GM12872 (cell line): Measurements from ENCODE around the gene CPNE1.

Experiments
- TF ChIP-seq, protein P1 (sequence below): IDR thresholded peaks from 3 replicates; pipeline ENCODE4 v1.5.1; 2011; ENCODE audit warnings: low read depth, mild to moderate bottlenecking, low read length, moderate library complexity; ENCODE audit not compliant: insufficient read depth

CPNE1 gene

DNA sequence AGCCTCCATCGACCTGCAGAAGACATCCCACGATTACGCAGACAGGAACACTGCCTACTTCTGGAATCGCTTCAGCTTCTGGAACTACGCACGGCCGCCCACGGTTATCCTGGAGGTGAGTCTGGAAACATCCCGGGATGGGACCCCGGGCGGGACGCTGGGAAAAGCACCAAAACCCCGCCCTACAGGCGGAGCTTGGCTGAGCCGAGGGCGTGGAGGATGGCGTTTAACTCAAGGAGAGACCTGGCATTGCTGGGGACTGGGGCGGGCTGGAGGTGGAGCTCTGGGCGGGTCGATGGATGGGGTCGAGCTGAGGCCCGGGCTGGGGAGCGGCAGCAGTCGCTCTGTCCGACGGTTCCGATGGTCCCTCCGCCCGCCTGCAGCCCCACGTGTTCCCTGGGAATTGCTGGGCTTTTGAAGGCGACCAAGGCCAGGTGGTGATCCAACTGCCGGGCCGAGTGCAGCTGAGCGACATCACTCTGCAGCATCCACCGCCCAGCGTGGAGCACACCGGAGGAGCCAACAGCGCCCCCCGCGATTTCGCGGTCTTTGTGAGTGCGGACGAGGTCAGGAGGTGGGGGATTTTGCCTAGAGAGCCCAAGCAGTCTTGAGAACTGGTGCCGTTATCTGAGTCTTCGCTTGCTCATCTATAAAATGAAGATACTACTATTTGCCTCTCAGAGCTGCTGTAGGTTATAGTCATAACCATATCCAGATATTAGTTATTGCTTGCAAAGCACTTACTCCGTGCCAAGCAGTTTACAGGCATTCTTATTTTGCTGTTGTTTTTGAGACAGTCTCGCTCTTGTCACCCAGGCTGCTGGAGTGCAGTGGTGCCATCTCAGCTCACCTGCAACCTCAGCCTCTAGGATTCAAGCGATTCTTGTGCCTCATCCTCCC is 45.3 kb downstream of the CPNE1 start:
- TF ChIP-seq, protein P1, sequence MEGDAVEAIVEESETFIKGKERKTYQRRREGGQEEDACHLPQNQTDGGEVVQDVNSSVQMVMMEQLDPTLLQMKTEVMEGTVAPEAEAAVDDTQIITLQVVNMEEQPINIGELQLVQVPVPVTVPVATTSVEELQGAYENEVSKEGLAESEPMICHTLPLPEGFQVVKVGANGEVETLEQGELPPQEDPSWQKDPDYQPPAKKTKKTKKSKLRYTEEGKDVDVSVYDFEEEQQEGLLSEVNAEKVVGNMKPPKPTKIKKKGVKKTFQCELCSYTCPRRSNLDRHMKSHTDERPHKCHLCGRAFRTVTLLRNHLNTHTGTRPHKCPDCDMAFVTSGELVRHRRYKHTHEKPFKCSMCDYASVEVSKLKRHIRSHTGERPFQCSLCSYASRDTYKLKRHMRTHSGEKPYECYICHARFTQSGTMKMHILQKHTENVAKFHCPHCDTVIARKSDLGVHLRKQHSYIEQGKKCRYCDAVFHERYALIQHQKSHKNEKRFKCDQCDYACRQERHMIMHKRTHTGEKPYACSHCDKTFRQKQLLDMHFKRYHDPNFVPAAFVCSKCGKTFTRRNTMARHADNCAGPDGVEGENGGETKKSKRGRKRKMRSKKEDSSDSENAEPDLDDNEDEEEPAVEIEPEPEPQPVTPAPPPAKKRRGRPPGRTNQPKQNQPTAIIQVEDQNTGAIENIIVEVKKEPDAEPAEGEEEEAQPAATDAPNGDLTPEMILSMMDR = peak; percentile 82

DNA sequence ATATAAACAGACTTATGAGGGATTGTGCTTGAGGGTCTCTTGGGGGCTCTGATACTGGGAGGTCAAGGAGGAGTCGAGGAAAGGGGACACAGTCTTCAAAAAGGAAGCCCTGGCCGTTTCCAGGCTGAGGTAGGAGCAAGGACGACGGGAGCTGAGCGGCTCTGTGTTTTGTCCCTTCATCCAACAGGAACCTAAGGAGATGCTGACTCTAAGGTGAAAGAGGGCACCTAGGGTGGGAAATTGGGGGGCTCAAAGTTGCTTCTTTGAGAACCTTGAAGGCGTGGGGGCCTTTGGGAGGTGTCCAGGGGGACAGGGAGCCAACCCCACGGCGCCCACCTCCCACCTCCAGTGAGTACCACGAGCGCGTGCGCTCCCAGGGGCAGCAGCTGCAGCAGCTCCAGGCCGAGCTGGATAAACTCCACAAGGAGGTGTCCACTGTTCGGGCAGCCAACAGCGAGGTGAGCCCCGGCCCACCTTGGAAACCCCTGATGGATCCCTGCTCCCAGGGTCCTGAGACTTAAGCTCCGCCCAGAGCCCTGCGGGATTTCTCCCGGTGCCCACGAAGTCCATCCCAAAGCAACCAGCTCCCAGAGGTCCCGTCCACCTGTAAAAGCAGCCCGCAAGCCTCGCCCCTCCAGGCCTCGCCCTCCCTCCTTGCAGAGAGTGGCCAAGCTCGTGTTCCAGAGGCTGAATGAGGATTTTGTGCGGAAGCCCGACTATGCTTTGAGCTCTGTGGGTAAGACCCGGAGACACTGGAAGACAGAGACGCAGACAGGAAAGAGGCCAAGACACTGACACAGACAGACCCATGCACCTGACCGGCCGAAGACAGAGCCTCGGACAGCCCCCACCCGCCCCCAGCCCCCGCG is 46.2 kb downstream of the CPNE1 start:
- TF ChIP-seq, protein P1 = no peak

DNA sequence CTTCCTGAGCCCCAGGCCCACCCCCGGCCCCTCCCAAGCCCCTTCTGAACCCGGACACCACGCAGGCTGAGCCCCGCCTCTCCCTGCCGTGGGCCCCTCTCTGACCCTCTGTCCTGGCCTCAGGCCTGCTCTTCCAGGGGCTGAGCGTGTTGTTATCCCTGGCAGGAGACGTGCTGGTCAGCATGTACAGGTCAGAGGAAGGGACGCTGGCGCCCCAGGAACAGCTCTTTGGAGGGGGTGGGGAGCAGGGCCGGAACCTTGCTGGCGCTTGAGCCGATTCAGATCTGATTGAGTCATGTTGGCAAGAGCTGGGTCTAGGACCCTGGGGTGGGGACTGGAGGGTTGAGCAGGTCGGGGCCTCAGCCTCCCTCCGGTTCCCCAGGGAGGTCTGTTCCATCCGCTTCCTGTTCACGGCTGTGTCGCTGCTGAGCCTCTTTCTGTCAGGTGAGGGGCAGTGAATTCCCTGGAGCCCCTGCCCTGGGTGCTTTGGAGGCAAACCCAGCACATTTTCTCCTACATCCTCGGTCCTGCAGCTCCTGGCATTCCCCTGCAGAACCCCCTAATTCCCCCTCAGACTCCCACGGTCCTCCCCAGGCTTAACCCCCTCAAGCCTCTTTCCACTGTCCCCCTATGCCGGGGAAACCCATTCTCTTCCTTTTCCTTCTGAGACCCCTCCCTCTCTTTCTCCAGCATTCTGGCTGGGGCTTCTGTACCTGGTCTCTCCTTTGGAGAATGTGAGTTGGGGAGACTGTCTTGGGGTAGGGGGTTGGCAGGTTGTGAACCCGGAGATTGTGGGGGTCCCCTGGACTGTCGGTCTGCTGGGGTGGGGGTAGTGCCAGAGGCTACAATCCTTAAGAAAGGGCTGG is 47.1 kb downstream of the CPNE1 start:
- TF ChIP-seq, protein P1 = peak; percentile 62

DNA sequence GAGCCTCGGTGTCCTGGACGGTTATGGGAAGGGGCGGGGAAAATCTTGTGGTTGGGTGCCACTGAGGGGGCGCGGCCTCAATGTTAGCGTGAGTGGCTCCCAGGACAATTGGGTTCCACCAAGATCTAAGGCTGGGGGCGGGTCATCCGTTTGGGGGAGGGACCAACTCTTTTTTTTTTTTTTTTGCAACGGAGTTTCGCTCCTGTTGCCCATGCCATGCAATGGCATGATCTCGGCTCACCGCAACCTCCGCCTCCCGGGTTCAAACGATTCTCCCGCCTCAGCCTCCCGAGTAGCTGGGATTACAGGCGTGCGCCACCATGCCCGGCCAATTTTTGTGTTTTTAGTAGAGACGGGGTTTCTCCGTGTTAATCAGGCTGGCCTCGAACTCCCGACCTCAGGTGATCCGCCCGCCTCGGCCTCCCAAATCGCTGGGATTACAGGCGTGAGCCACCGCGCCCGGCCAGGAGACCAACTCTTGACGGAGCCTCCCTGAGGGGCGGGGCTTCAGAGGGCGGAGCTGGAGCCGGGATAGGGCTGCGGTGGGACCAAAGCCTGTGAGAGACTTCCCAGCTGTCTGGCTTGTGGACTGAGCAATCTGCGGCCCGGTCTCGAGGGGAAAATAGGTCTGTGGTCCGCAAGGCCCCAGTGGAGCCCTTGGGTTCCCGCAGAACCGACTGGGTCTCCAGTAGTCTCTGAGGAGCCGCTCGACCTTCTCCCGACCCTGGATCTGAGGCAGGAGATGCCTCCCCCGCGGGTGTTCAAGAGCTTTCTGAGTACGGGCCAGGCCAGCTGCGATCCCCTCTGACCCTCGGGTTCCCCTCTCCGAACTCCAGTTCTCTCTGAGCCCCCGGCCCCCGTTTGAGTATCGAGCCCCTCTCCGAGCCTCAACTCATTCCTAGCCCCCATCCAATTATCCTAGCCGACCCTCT is 48.0 kb downstream of the CPNE1 start:
- TF ChIP-seq, protein P1 = no peak

DNA sequence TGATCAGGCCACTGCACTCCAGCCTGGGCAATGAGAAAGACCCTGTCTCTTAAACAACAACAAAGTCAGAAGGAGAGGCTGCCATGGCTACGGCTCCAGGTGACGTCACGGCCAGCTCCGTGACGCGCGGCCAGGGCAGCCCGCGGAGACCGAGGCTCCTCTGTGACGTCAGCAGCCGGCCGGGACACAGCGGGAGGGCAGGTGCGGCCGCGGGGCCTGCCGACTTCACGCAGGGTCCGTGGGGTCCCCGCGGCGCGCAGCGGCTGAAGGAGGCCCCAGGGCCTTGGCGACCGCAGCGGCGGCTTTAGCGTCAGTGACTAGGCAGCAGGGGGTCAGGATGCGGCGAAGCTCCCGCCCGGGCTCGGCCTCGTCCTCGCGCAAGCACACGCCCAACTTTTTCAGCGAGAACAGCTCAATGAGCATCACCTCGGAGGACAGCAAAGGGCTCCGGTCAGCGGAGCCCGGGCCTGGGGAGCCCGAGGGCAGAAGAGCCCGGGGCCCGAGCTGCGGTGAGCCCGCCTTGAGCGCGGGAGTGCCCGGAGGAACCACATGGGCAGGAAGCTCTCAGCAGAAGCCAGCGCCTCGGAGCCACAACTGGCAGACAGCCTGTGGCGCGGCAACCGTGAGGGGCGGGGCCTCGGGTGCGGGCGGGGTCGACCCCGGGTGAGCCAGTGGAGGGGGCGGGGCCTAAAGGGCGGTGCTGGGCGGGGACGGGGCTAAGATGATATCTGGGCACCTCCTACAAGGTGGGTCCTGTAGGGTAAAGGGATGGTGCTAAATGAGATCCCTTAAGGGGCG is 48.8 kb downstream of the CPNE1 start, which contains the start of gene SPAG4:
TSS of gene SPAG4 (plus strand) at position 163 of the 798 bp plus-strand sequence. CDS start at position 338, 175 bp downstream.
- TF ChIP-seq, protein P1 = no peak

DNA sequence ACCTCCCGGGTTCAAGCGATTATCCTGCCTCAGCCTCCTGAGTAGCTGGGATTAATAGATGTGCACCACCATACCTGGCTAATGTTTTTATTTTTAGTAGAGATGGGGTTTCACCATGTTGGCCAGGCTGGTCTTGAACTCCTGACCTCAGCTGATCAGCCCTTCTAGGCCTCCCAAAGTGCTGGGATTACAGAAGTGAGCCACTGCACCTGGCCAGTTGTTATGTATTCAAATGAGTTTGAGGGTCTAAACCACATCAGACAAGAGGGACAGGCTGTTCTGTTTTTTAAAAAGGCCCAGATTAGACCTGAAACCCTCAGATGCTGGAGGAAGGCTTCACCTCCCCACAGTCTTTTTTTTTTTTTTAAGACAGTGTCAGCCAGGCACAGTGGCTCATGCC is 53.2 kb downstream of the CPNE1 start:
- TF ChIP-seq, protein P1 = no peak
